ENCODE measurements around the gene GADD45B. TPM values are rescaled to one million over a fixed set of nuclear protein-coding genes. Genes with fewer than 3 reads are reported as not detected.
"Not testable (repeated sequence)": the region's sequence is repeated elsewhere in the genome, so short reads cannot be mapped to it uniquely, and the experiment has no call there.

Gene GADD45B
- polyA plus RNA-seq, 1 donor: 23.2 TPM

- H3K4me3 ChIP-seq (ENCODE audit: low read length): no peak overlapping the region
- H3K27ac ChIP-seq (ENCODE audit: low read length): no peak overlapping the region
- peak; percentile 23 to 41 for DNase-seq
- H3K36me3 ChIP-seq (ENCODE audit: control insufficient read depth, insufficient read depth, low read length): no peaks in the 10 kb centered on the region
- peaks cover 10% of the 10 kb centered on the region for H3K4me1 ChIP-seq (ENCODE audit: control insufficient read depth, insufficient read depth, low read length)
- H3K27me3 ChIP-seq (ENCODE audit: control insufficient read depth, insufficient read depth, low read length): peaks cover 42% of the 10 kb centered on the region
- peaks cover 3% of the 10 kb centered on the region for H3K9me3 ChIP-seq (ENCODE audit: control insufficient read depth, low read depth, low read length)
- no CpG with 5 or more reads among the region's 78 CpGs for WGBS (ENCODE audit: insufficient coverage, low lambda C conversion rate)
Observed at GRCh38 chr19:2488942-2489731, 13.2 kb downstream of the GADD45B start.

- peaks cover 18% of the 10 kb centered on the region for H3K4me1 ChIP-seq (ENCODE audit: control insufficient read depth, insufficient read depth, low read length)
- no peak overlapping the region for H3K27ac ChIP-seq (ENCODE audit: low read length)
- no peak for DNase-seq
- H3K4me3 ChIP-seq (ENCODE audit: low read length): no peak overlapping the region
- WGBS (ENCODE audit: insufficient coverage, low lambda C conversion rate): no CpG with 5 or more reads among the region's 7 CpGs
- no peaks in the 10 kb centered on the region for H3K36me3 ChIP-seq (ENCODE audit: control insufficient read depth, insufficient read depth, low read length)
- peaks cover 4% of the 10 kb centered on the region for H3K9me3 ChIP-seq (ENCODE audit: control insufficient read depth, low read depth, low read length)
- peaks cover 53% of the 10 kb centered on the region for H3K27me3 ChIP-seq (ENCODE audit: control insufficient read depth, insufficient read depth, low read length)
Observed at GRCh38 chr19:2490659-2491058, 14.7 kb downstream of the GADD45B start.

- DNase-seq: peak; percentile 19 to 38
- peaks cover 53% of the 10 kb centered on the region for H3K27me3 ChIP-seq (ENCODE audit: control insufficient read depth, insufficient read depth, low read length)
Observed at GRCh38 chr19:2491130-2491801, 15.3 kb downstream of the GADD45B start.

GRCh38 chr19:2492870-2493269 lies 16.9 kb downstream of the GADD45B start:
- no peaks in the 10 kb centered on the region for H3K36me3 ChIP-seq (ENCODE audit: control insufficient read depth, insufficient read depth, low read length)
- no CpG with 5 or more reads among the region's 8 CpGs for WGBS (ENCODE audit: insufficient coverage, low lambda C conversion rate)
- no peak overlapping the region for H3K27ac ChIP-seq (ENCODE audit: low read length)
- peaks cover 20% of the 10 kb centered on the region for H3K4me1 ChIP-seq (ENCODE audit: control insufficient read depth, insufficient read depth, low read length)
- H3K4me3 ChIP-seq (ENCODE audit: low read length): no peak overlapping the region
- peaks cover 43% of the 10 kb centered on the region for H3K27me3 ChIP-seq (ENCODE audit: control insufficient read depth, insufficient read depth, low read length)
- H3K9me3 ChIP-seq (ENCODE audit: control insufficient read depth, low read depth, low read length): peaks cover 5% of the 10 kb centered on the region
- DNase-seq: no peak

More at GRCh38 chr19:2491130-2491801, 15.3 kb downstream of the GADD45B start:
- Histone ChIP-seq H3K4me1 (ENCODE audit: control insufficient read depth, insufficient read depth, low read length) (peaks cover 20% of the 10 kb centered on the region), H3K4me3 (ENCODE audit: low read length) (no peak overlapping the region), H3K9me3 (ENCODE audit: control insufficient read depth, low read depth, low read length) (peaks cover 5% of the 10 kb centered on the region), H3K27ac (ENCODE audit: low read length) (no peak overlapping the region), H3K36me3 (ENCODE audit: control insufficient read depth, insufficient read depth, low read length) (no peaks in the 10 kb centered on the region)
- no CpG with 5 or more reads among the region's 23 CpGs for WGBS (ENCODE audit: insufficient coverage, low lambda C conversion rate)

- not testable (repeated sequence) for DNase-seq; H3K27ac ChIP-seq (ENCODE audit: low read length); H3K36me3 ChIP-seq (ENCODE audit: control insufficient read depth, insufficient read depth, low read length); H3K9me3 ChIP-seq (ENCODE audit: control insufficient read depth, low read depth, low read length); H3K4me3 ChIP-seq (ENCODE audit: low read length)
- peaks cover 18% of the 10 kb centered on the region for H3K4me1 ChIP-seq (ENCODE audit: control insufficient read depth, insufficient read depth, low read length)
- no CpG with 5 or more reads among the region's 14 CpGs for WGBS (ENCODE audit: insufficient coverage, low lambda C conversion rate)
- H3K27me3 ChIP-seq (ENCODE audit: control insufficient read depth, insufficient read depth, low read length): peaks cover 37% of the 10 kb centered on the region
Observed at GRCh38 chr19:2493448-2493847, 17.5 kb downstream of the GADD45B start.

GRCh38 chr19:2494084-2494446 lies 18.1 kb downstream of the GADD45B start:
- peaks cover 5% of the 10 kb centered on the region for H3K9me3 ChIP-seq (ENCODE audit: control insufficient read depth, low read depth, low read length)
- peaks cover 35% of the 10 kb centered on the region for H3K27me3 ChIP-seq (ENCODE audit: control insufficient read depth, insufficient read depth, low read length)
- H3K4me1 ChIP-seq (ENCODE audit: control insufficient read depth, insufficient read depth, low read length): peaks cover 13% of the 10 kb centered on the region
- peak overlapping the region; percentile 53 for H3K4me3 ChIP-seq (ENCODE audit: low read length)
- peak in 1 of 2 donors; percentile 20 for DNase-seq
- H3K27ac ChIP-seq (ENCODE audit: low read length): no peak overlapping the region
- WGBS (ENCODE audit: insufficient coverage, low lambda C conversion rate): no CpG with 5 or more reads among the region's 21 CpGs
- H3K36me3 ChIP-seq (ENCODE audit: control insufficient read depth, insufficient read depth, low read length): no peaks in the 10 kb centered on the region

GRCh38 chr19:2494447-2495129 lies 18.7 kb downstream of the GADD45B start:
- Histone ChIP-seq H3K4me3 (ENCODE audit: low read length) (peak overlapping the region; percentile 53), H3K27ac (ENCODE audit: low read length) (peak overlapping the region; percentile 63), H3K36me3 (ENCODE audit: control insufficient read depth, insufficient read depth, low read length) (no peaks in the 10 kb centered on the region), H3K9me3 (ENCODE audit: control insufficient read depth, low read depth, low read length) (peaks cover 2% of the 10 kb centered on the region), H3K27me3 (ENCODE audit: control insufficient read depth, insufficient read depth, low read length) (peaks cover 34% of the 10 kb centered on the region), H3K4me1 (ENCODE audit: control insufficient read depth, insufficient read depth, low read length) (peaks cover 11% of the 10 kb centered on the region)
- DNase-seq: peak; percentile 57 to 72
- no CpG with 5 or more reads among the region's 72 CpGs for WGBS (ENCODE audit: insufficient coverage, low lambda C conversion rate)

GRCh38 chr19:2495130-2495641 lies 19.3 kb downstream of the GADD45B start:
- no peaks in the 10 kb centered on the region for H3K36me3 ChIP-seq (ENCODE audit: control insufficient read depth, insufficient read depth, low read length)
- H3K27ac ChIP-seq (ENCODE audit: low read length): peak overlapping the region; percentile 63
- DNase-seq: peak; percentile 53 to 67
- H3K4me1 ChIP-seq (ENCODE audit: control insufficient read depth, insufficient read depth, low read length): peaks cover 10% of the 10 kb centered on the region
- H3K27me3 ChIP-seq (ENCODE audit: control insufficient read depth, insufficient read depth, low read length): peaks cover 28% of the 10 kb centered on the region
- WGBS (ENCODE audit: insufficient coverage, low lambda C conversion rate): no CpG with 5 or more reads among the region's 26 CpGs
- H3K9me3 ChIP-seq (ENCODE audit: control insufficient read depth, low read depth, low read length): peaks cover 2% of the 10 kb centered on the region
- peak overlapping the region; percentile 49 for H3K4me3 ChIP-seq (ENCODE audit: low read length)

GRCh38 chr19:2495651-2496316 lies 19.9 kb downstream of the GADD45B start:
- no peaks in the 10 kb centered on the region for H3K36me3 ChIP-seq (ENCODE audit: control insufficient read depth, insufficient read depth, low read length)
- peak in 1 of 2 donors; percentile 27 for DNase-seq
- H3K27me3 ChIP-seq (ENCODE audit: control insufficient read depth, insufficient read depth, low read length): peaks cover 26% of the 10 kb centered on the region
- WGBS (ENCODE audit: insufficient coverage, low lambda C conversion rate): no CpG with 5 or more reads among the region's 16 CpGs
- no peak overlapping the region for H3K4me3 ChIP-seq (ENCODE audit: low read length)
- H3K27ac ChIP-seq (ENCODE audit: low read length): peak overlapping the region; percentile 63
- peaks cover 2% of the 10 kb centered on the region for H3K9me3 ChIP-seq (ENCODE audit: control insufficient read depth, low read depth, low read length)
- H3K4me1 ChIP-seq (ENCODE audit: control insufficient read depth, insufficient read depth, low read length): peaks cover 10% of the 10 kb centered on the region

GRCh38 chr19:2497186-2497585 lies 21.3 kb downstream of the GADD45B start:
- no peak overlapping the region for H3K27ac ChIP-seq (ENCODE audit: low read length)
- DNase-seq: no peak
- WGBS (ENCODE audit: insufficient coverage, low lambda C conversion rate): no CpG with 5 or more reads among the region's 10 CpGs
- no peaks in the 10 kb centered on the region for H3K36me3 ChIP-seq (ENCODE audit: control insufficient read depth, insufficient read depth, low read length)
- H3K27me3 ChIP-seq (ENCODE audit: control insufficient read depth, insufficient read depth, low read length): peaks cover 21% of the 10 kb centered on the region
- H3K4me1 ChIP-seq (ENCODE audit: control insufficient read depth, insufficient read depth, low read length): peaks cover 10% of the 10 kb centered on the region
- H3K4me3 ChIP-seq (ENCODE audit: low read length): no peak overlapping the region
- H3K9me3 ChIP-seq (ENCODE audit: control insufficient read depth, low read depth, low read length): peaks cover 2% of the 10 kb centered on the region
